Globus pallidus (tissue), 1 donor: ENCODE measurements around the gene ERGIC3.

Experiments
- DNase-seq: peaks from one replicate; pipeline ENCODE4 v3.0.0-alpha.2; 2015; ENCODE audit warnings: low spot score

The ERGIC3 gene

DNA sequence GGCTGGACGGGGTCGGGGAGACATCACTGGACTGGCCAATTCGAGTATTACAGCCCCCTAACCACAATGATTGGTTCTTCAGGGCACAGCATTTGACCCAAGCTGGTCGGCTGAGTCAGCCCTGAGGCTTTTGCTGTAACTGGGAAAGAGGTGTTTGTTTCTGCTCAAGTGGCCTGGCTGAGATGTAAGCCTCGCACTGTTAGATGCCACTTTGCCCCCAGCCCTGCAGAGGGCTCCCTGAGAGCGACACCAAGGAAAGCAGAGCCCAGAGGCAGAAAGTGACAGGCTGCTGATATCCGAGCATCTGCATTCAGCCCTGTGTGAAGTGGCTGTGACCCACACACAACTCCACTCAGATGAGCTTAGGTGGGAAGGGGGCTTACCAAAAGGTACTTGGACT is 19.4 kb downstream of the ERGIC3 start:
- peak; percentile 35 for DNase-seq

GRCh38 chr20:35561671-35562070 is 19.8 kb downstream of the ERGIC3 start:
- no peak for DNase-seq

- no peak for DNase-seq
Observed at GRCh38 chr20:35562541-35563110, 20.7 kb downstream of the ERGIC3 start.

- no peak for DNase-seq
Observed at GRCh38 chr20:35563834-35564233, 22.0 kb downstream of the ERGIC3 start.

DNA sequence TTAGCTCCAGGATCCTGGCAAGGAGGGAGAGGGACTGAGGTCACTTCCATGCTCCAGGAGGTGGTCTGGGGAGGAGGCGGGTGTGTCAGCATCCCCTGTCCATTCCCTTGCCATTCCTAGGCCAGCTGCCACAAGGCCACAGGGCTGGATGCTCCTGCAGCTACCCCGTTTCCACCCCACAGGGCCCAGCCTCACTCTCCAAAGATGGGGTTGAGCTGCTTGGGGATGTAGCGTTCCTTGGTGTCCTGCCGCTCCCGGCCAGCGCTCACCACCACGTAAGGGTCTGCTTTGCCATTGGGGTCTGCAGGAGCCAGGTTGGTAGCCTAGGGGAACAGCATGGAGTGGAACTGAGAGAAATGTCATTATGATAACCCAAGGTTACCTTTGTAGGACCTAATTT is 23.0 kb downstream of the ERGIC3 start:
- DNase-seq, result no peak

GRCh38 chr20:35568645-35569044 is 26.8 kb downstream of the ERGIC3 start:
- no peak for DNase-seq

GRCh38 chr20:35571555-35571954 is 29.7 kb downstream of the ERGIC3 start:
- DNase-seq, result no peak

GRCh38 chr20:35572838-35573237 is 31.0 kb downstream of the ERGIC3 start:
- DNase-seq, result no peak

DNA sequence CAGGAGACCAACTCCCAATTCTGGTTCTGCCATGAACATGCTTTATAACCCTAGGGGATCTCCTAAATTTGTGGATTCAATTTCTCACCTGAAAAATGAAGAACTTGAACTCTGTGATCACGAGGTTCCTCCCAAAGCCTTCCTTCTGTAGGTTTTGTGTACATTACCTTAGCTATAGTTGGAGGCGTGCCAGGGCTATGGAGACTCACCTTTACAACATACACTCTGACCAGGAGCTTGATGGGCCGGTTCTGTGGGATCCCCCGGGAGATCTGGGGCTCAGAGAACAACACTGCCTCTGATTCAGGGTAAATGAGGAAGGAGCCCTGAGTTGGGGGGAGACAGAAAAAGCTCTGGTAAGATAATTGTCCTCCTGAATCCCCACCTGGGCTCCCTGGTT is 34.1 kb downstream of the ERGIC3 start:
- DNase-seq, result no peak

GRCh38 chr20:35576816-35577215 is 34.9 kb downstream of the ERGIC3 start:
- DNase-seq, result no peak

GRCh38 chr20:35578469-35578868 is 36.6 kb downstream of the ERGIC3 start:
- no peak for DNase-seq

DNA sequence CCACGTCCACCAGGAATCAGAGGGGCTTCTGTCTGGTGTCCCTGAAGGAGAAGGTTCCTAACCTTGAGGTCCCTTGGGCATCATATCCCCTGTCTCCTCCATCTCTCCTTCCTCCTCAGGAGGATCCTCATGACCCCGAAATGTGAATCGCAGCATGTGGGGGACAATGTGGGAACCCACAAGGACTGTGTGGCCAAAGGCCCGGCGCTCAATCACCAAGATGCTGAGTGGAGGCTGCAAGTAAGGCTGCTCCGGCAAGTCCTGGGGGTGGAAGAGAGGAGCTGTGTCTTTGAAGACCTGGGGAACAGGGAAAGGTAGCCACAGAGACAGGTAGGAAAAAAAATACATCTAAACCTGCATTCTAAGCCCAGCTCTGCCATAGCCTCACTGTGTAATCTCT is 37.3 kb downstream of the ERGIC3 start:
- DNase-seq, result no peak

- DNase-seq, result no peak
Observed at GRCh38 chr20:35582131-35582530, 40.3 kb downstream of the ERGIC3 start.

- DNase-seq, result no peak
Observed at GRCh38 chr20:35582741-35583404, 41.0 kb downstream of the ERGIC3 start.

DNA sequence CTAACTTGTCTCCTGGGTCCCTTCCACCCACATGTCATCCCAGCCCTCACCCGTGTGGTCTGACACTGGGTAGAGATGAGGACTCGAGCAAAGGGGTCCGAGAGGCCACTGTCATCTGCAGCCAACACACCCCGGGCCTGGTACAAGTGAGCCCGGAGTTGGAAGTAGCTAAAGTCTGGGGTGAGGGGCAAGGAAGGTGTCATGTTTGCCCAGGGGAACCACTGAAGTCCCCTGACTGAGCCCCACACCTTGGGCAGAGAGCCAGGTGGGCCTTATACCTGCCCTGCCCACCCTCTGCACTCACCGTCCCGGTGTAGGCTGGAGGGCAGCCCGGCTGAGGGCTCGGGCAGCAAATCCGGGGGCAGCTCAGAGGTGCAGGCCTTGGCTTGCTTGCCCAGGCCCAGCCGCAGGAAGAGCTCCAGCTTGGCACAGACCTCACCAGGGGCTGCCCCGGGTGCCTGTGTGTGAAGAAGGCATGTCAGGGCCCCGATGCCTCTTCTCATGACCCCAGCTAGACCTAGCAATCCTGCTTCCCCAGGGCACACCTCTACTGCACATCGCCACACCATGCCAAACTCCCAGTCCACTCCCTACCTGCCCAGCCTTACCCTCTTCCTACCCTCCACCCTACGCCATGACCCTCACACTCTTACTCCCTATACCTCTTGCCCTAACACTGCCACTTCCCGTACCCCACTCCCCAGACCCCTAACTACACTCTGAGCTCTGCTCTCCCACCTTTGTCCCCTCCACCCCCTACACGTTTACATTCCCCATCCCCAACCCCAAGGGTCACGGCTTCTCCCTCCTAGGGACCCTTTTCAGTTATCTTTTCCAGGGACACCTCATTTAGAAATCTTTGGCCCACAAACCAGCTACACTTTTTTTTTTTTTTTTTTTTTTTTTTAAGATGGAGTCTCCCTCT is 42.0 kb downstream of the ERGIC3 start:
- no peak for DNase-seq

GRCh38 chr20:35586751-35587425 is 45.0 kb downstream of the ERGIC3 start:
- DNase-seq, result no peak

GRCh38 chr20:35587436-35587835 is 45.6 kb downstream of the ERGIC3 start:
- no peak for DNase-seq

DNA sequence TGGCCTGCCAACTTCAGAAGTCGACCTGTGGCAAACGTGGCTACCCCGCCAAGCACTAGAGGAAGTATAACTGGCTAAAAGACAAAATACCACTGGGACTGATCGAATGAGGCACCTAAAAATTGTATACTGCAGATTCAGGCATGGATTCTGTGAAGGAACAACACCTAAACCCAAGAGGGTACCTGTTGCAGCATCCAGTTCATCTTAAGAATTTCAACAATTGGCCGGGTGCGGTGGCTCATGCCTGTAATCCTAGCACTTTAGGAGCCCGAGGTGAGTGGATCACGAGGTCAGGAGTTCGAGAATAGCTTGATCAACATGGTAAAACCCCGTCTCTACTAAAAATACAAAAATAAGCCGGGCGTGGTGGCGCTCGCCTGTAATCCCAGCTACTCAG is 46.5 kb downstream of the ERGIC3 start:
- no peak for DNase-seq

GRCh38 chr20:35592339-35592974 is 50.6 kb downstream of the ERGIC3 start:
- DNase-seq, result no peak

- DNase-seq, result no peak
Observed at GRCh38 chr20:35595456-35595855, 53.6 kb downstream of the ERGIC3 start.

- DNase-seq, result no peak
Observed at GRCh38 chr20:35595901-35596300, 54.0 kb downstream of the ERGIC3 start.

DNA sequence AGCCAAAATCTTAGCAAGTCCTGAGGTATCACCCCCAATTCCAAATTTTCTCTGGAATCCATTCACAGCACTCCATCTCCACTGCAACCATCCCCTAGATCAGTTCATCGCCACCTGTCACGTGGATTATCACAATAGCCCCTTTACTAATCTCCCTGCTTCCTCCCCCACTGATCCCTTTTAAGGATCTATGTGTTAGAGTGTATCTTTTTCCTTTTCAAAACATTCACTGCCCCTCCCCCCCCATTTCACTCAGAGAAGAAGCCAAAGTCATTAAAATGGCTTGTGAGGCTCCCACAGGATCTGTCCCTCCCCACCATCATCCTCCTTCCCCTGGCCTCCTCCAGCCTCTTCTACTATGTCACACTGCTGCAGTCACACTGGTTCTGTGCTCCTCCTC is 55.3 kb downstream of the ERGIC3 start:
- no peak for DNase-seq
